WTC11 (cell line): ENCODE measurements around the gene GOLGA5. TPM values are rescaled to one million over a fixed set of nuclear protein-coding genes. Genes with fewer than 3 reads are reported as not detected.

Source experiments
- ATAC-seq: fragments of 200-7000 bp; cut with Tn5 transposase; 2 replicates; pipeline ENCODE4 v1.10.0; 2021; ENCODE audit warnings: mild to moderate bottlenecking, moderate library complexity
- CTCF ChIA-PET: fragments of 300-600 bp; sonication (Branson Sonifier 250); formaldehyde crosslinking; loops from one replicate; lab custom pipeline; 2021; ENCODE audit warnings: antibody characterized with exemption; lab: Charles Lee
- POLR2A ChIA-PET: fragments of 350-600 bp; sonication (Branson Sonifier 250); formaldehyde crosslinking; loops from one replicate; lab custom pipeline; 2021; ENCODE audit warnings: antibody characterized with exemption; lab: Charles Lee
- DNase-seq: peaks from one replicate; pipeline ENCODE4 v3.0.0; 2021; ENCODE audit warnings: low spot score
- H3K27ac Mint-ChIP-seq: 2 replicates; pipeline ENCODE4 v1.8.0; 2021; ENCODE audit warnings: mixed read lengths
- H3K27me3 Mint-ChIP-seq: 2 replicates; pipeline ENCODE4 v1.8.0; 2021; ENCODE audit warnings: low read depth, mild to moderate bottlenecking, moderate library complexity, mixed read lengths
- H3K36me3 Mint-ChIP-seq: 2 replicates; pipeline ENCODE4 v1.8.0; 2021; ENCODE audit warnings: mixed read lengths
- H3K4me1 Mint-ChIP-seq: 2 replicates; pipeline ENCODE4 v1.8.0; 2022; ENCODE audit warnings: mixed read lengths
- H3K4me3 Mint-ChIP-seq: 2 replicates; pipeline ENCODE4 v1.8.0; 2021; ENCODE audit warnings: mild to moderate bottlenecking, moderate library complexity, mixed read lengths
- H3K9me3 Mint-ChIP-seq: 2 replicates; pipeline ENCODE4 v1.8.0; 2021; ENCODE audit warnings: mixed read lengths
- CREM ChIP-seq: sonication (generic); formaldehyde crosslinking; IDR thresholded peaks from 2 replicates; pipeline ENCODE4 v1.8.1; 2022; ENCODE audit warnings: mild to moderate bottlenecking, missing genetic modification reagents, moderate library complexity
- E2F1 ChIP-seq: sonication (generic); formaldehyde crosslinking; IDR thresholded peaks from 2 replicates; pipeline ENCODE4 v1.8.0; 2022; ENCODE audit warnings: mild to moderate bottlenecking, missing genetic modification reagents
- E2F4 ChIP-seq: sonication (generic); formaldehyde crosslinking; IDR thresholded peaks from 2 replicates; pipeline ENCODE4 v1.8.1; 2022; ENCODE audit warnings: low read depth, mild to moderate bottlenecking, moderate library complexity, missing genetic modification reagents, borderline replicate concordance
- E2F5 ChIP-seq: sonication (generic); formaldehyde crosslinking; IDR thresholded peaks from 2 replicates; pipeline ENCODE4 v1.8.1; 2022; ENCODE audit warnings: mild to moderate bottlenecking, moderate library complexity, missing genetic modification reagents
- ERG ChIP-seq: fragments of 250-450 bp; sonication (Bioruptor Pico); IDR thresholded peaks from 2 replicates; pipeline ENCODE4 v1.8.0; 2021; ENCODE audit warnings: mild to moderate bottlenecking
- GRHL2 ChIP-seq: fragments of 250-450 bp; sonication (Bioruptor Pico); IDR thresholded peaks from 2 replicates; pipeline ENCODE4 v1.8.0; 2022; ENCODE audit warnings: mild to moderate bottlenecking, moderate library complexity; ENCODE audit not compliant: insufficient replicate concordance, severe bottlenecking
- GTF2I ChIP-seq: fragments of 250-450 bp; sonication (Bioruptor Pico); conservative IDR thresholded peaks from 2 replicates; pipeline ENCODE4 v1.4.0; 2021; ENCODE audit warnings: mild to moderate bottlenecking
- HMGA2 ChIP-seq: fragments of 250-450 bp; sonication (Bioruptor Pico); IDR thresholded peaks from 2 replicates; pipeline ENCODE4 v1.4.0; 2021; ENCODE audit warnings: mild to moderate bottlenecking, moderate library complexity
- IRF2 ChIP-seq: sonication (generic); formaldehyde crosslinking; IDR thresholded peaks from 2 replicates; pipeline ENCODE4 v1.8.0; 2022; ENCODE audit warnings: low read depth, missing genetic modification reagents, borderline replicate concordance
- KAT7 ChIP-seq: sonication (generic); formaldehyde crosslinking; IDR thresholded peaks from 2 replicates; pipeline ENCODE4 v1.8.1; 2023; ENCODE audit warnings: missing genetic modification reagents, mild to moderate bottlenecking, borderline replicate concordance
- MLX ChIP-seq: sonication (generic); formaldehyde crosslinking; IDR thresholded peaks from 2 replicates; pipeline ENCODE4 v1.8.1; 2023; ENCODE audit warnings: mild to moderate bottlenecking, missing genetic modification reagents, moderate library complexity
- NFATC4 ChIP-seq: fragments of 250-450 bp; sonication (Bioruptor Pico); IDR thresholded peaks from 2 replicates; pipeline ENCODE4 v1.9.0; 2021; ENCODE audit warnings: mild to moderate bottlenecking
- NFYB ChIP-seq: sonication (generic); formaldehyde crosslinking; conservative IDR thresholded peaks from 2 replicates; pipeline ENCODE4 v1.8.0; 2022; ENCODE audit warnings: low read depth, missing genetic modification reagents
- NR2C2 ChIP-seq: sonication (generic); formaldehyde crosslinking; IDR thresholded peaks from 2 replicates; pipeline ENCODE4 v1.8.0; 2022; ENCODE audit warnings: mild to moderate bottlenecking, missing genetic modification reagents
- NR3C1 ChIP-seq: sonication (generic); formaldehyde crosslinking; conservative IDR thresholded peaks from 2 replicates; pipeline ENCODE4 v1.8.1; 2023; ENCODE audit warnings: low read depth, mild to moderate bottlenecking, missing genetic modification reagents
- OVOL2 ChIP-seq: fragments of 250-450 bp; sonication (Bioruptor Pico); IDR thresholded peaks from 2 replicates; pipeline ENCODE4 v1.9.0; 2021; ENCODE audit warnings: mild to moderate bottlenecking, borderline replicate concordance
- PRRX2 ChIP-seq: fragments of 250-450 bp; sonication (Bioruptor Pico); IDR thresholded peaks from 2 replicates; pipeline ENCODE4 v1.8.0; 2021; ENCODE audit warnings: mild to moderate bottlenecking
- SOX15 ChIP-seq: fragments of 250-450 bp; sonication (Bioruptor Pico); IDR thresholded peaks from 2 replicates; pipeline ENCODE4 v1.9.0; 2021; ENCODE audit warnings: mild to moderate bottlenecking
- TEAD1 ChIP-seq: sonication (generic); formaldehyde crosslinking; IDR thresholded peaks from 2 replicates; pipeline ENCODE4 v1.8.0; 2022; ENCODE audit warnings: mild to moderate bottlenecking, missing genetic modification reagents
- ZBTB21 ChIP-seq: sonication (generic); formaldehyde crosslinking; IDR thresholded peaks from 2 replicates; pipeline ENCODE4 v1.8.1; 2023; ENCODE audit warnings: mild to moderate bottlenecking, missing genetic modification reagents, borderline replicate concordance
- ZNF219 ChIP-seq: sonication (generic); formaldehyde crosslinking; IDR thresholded peaks from 2 replicates; pipeline ENCODE4 v1.8.0; 2023; ENCODE audit warnings: missing genetic modification reagents, mild to moderate bottlenecking, borderline replicate concordance
- ZNF232 ChIP-seq: sonication (generic); formaldehyde crosslinking; IDR thresholded peaks from 2 replicates; pipeline ENCODE4 v1.8.0; 2022; ENCODE audit warnings: mild to moderate bottlenecking, missing genetic modification reagents
- ZNF263 ChIP-seq: sonication (generic); formaldehyde crosslinking; IDR thresholded peaks from 2 replicates; pipeline ENCODE4 v1.8.1; 2022; ENCODE audit warnings: low read depth, mild to moderate bottlenecking, moderate library complexity, missing genetic modification reagents
- ZNF317 ChIP-seq: sonication (generic); formaldehyde crosslinking; IDR thresholded peaks from 2 replicates; pipeline ENCODE4 v1.8.1; 2023; ENCODE audit warnings: low read depth, mild to moderate bottlenecking, moderate library complexity, missing genetic modification reagents, borderline replicate concordance
- ZSCAN18 ChIP-seq: fragments of 250-450 bp; sonication (Bioruptor Pico); IDR thresholded peaks from 2 replicates; pipeline ENCODE4 v2.1.2; 2022; ENCODE audit warnings: mild to moderate bottlenecking, moderate library complexity
- total RNA-seq: library from RNA; stranded (reverse); gene quantifications from 3 replicates; pipeline ENCODE4 v1.2.3, GENCODE V29; 2021

Gene GOLGA5
- total RNA-seq, 1 experiment from 2014 or later, result 27.0 TPM

GRCh38 chr14:92863286-92864080 lies 69.4 kb downstream of the GOLGA5 start:
- ATAC-seq, result no peak
- H3K4me3 Mint-ChIP-seq, result no peak overlapping the region

GRCh38 chr14:92865674-92866073 lies 71.6 kb downstream of the GOLGA5 start:
- POLR2A ChIA-PET, result no interaction called here
- DNase-seq, result no peak
- CTCF ChIA-PET, result no interaction called here

More at GRCh38 chr14:92863286-92864080, 69.4 kb downstream of the GOLGA5 start:
- POLR2A ChIA-PET, result no interaction called here
- Mint-ChIP-seq H3K36me3 (no peaks in the 10 kb centered on the region), H3K27ac (no peak overlapping the region), H3K4me1 (peaks cover 9% of the 10 kb centered on the region; the same call in 1 of the 2 replicates), H3K27me3 (no peaks in the 10 kb centered on the region), H3K9me3 (peaks cover 8% of the 10 kb centered on the region)
- DNase-seq, result no peak
- TF ChIP-seq NR3C1 (CRISPR knock-in tag) (no peak), ZBTB21 (no peak), NFYB (CRISPR knock-in tag) (no peak), ZSCAN18 (CRISPR knock-in tag) (no peak), OVOL2 (no peak), PRRX2 (CRISPR knock-in tag) (no peak), MLX (CRISPR knock-in tag) (no peak), TEAD1 (no peak), HMGA2 (CRISPR knock-in tag) (no peak), E2F1 (CRISPR knock-in tag) (no peak), E2F4 (CRISPR knock-in tag) (no peak), ZNF232 (CRISPR knock-in tag) (no peak), GRHL2 (CRISPR knock-in tag) (no peak), SOX15 (CRISPR knock-in tag) (no peak), NFATC4 (CRISPR knock-in tag) (no peak), KAT7 (CRISPR knock-in tag) (no peak), IRF2 (CRISPR knock-in tag) (no peak), GTF2I (CRISPR knock-in tag) (no peak), E2F5 (no peak)
- CTCF ChIA-PET, result no interaction called here

More at GRCh38 chr14:92865674-92866073, 71.6 kb downstream of the GOLGA5 start:
- no peak overlapping the region for H3K27ac Mint-ChIP-seq
- H3K36me3 Mint-ChIP-seq, result no peaks in the 10 kb centered on the region
- peaks cover 8% of the 10 kb centered on the region for H3K9me3 Mint-ChIP-seq
- ATAC-seq, result no peak
- peaks cover 2% of the 10 kb centered on the region; the same call in 1 of the 2 replicates for H3K4me1 Mint-ChIP-seq
- H3K27me3 Mint-ChIP-seq, result no peaks in the 10 kb centered on the region
- no peak for TF ChIP-seq ZNF219 (CRISPR knock-in tag)
- TF ChIP-seq ERG, result no peak
- TF ChIP-seq NR2C2 (CRISPR knock-in tag), result no peak
- TF ChIP-seq E2F4 (CRISPR knock-in tag), result no peak
- no peak for TF ChIP-seq ZNF263 (CRISPR knock-in tag)
- TF ChIP-seq ZNF317, result peak; percentile 78
- TF ChIP-seq CREM (CRISPR knock-in tag), result no peak
- TF ChIP-seq, all 79 proteins: peak for 1
- no peak overlapping the region for H3K4me3 Mint-ChIP-seq
